HG02943 (cell line): ENCODE results near the gene BANP.
"Not testable (repeated sequence)": the region's sequence is repeated elsewhere in the genome, so short reads cannot be mapped to it uniquely, and the experiment has no call there.

Source experiments
- ATAC-seq: cut with Tn5 transposase; IDR thresholded peaks from one replicate; pipeline ENCODE4 v1.9.1; 2021; ENCODE audit warnings: mild to moderate bottlenecking, low read depth, moderate library complexity; ENCODE audit not compliant: unreplicated experiment

The BANP gene

DNA sequence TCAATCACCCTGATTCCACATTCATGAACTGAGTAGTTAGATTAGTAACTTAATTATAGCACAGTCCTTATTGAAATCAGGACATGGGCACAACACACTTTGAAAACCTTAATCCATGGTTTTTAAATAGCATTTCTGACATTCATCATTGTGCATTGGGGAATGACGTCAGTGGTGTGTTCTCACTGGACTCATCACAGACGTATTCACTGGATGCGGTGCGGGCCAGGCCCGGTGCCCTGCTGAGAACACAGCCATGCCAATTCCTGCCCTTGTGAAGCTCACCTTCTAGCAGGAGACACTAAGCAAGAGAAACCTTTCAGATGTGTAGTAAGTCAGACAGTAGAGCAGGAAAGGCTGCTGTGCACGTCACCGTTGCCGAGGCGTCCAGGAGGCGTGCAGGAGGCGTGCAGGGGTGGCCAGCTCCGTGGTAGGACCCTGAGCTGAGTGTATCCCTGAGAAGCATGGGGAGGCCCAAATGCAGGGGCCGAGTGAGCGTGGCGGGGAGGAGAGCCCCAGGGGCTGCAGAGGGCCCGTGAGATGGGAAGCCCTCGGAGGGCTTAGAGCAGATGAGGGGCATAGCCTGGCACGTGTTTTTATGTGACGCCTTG lies 12.9 kb downstream of the BANP start:
- no peak for ATAC-seq

DNA sequence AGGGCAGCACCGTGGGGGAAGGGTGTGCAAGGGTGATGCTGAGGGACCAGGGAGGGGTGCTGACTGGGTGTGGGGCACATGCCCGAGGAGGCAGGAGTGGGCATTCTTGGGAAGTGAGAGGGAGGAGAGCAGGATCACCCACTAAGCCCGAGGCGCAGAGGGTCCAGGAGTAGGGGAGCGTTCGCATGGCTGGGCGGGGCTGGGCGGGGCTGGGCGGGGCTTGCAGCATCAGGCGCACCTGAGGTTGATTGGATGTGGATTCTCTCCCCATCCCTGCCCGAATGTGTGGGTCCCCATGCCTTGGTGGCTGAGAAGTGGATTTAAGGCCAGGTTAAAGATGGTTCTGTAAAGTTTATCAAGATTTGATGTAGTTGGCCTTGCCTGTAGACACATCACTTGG lies 14.2 kb downstream of the BANP start:
- no peak for ATAC-seq

DNA sequence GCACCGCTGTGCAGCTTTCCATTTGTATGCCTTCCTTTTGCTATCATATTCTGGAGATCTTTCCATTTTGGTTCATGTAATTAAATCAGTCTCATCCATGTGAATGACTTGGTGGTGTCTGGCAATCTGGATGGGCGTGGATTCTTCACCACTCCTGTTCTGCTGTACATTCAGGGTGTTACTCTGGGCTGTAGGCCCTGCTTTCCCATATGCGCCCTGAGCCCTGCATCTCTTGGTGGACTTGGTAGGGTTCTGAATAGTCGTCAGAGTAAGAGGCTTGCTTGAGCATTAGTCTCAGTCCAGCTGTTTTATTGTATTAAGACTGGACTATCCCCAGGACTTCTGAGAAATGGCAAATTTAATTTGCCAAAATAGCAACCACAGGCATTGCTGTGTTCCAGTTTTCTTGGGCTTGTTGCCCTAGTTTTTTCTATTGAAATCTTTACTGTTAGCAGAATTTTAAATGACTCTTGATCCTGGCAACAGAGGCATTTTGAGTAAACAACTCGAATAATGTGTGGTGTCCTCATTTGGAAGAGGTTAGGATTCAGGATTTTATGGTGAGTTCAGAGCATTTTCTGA lies 14.9 kb downstream of the BANP start:
- ATAC-seq: no peak

DNA sequence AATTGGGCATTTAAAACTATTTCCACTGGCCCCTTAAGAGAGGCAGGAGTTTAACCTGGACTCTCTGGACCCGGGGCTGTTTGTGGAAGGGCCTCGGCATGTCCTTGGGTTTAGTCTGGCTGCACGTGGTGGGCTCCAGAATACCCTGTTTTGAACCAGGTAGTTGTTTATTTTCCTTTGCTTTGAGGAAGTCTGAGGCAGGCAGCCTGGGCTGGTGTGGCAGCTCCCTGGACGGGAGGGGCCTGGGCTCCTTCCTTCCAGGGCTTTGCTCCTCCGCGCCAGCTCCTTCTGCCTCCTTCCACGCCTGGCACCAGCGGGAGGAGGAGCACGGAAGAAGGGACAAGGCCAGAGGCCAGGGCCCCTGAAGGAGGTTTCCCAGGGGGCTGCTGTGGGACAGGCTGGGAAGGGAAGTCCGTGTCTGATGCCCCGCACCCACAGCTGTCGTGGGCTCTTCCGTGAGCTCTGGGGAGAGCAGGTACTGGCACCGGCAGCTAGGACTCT lies 15.5 kb downstream of the BANP start:
- no peak for ATAC-seq

DNA sequence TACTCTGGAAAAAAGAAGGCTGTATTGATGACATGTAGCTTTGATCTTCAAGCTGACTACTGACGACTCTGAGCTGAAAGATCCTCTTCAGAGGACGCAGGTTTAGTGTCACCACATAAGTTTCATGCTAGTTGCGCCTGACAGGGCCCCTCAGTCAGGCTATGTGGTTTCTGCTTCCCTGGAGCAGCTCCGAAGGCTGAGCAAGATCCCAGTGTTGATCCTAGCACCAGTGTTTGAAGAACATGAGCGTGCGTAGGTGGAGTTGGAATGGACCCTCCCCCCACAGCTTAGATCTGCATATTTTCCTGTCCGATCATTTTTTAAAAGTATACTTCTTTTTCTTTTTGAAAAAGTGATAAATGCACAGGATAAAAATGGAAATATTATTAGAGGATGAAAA lies 17.3 kb downstream of the BANP start:
- no peak for ATAC-seq

DNA sequence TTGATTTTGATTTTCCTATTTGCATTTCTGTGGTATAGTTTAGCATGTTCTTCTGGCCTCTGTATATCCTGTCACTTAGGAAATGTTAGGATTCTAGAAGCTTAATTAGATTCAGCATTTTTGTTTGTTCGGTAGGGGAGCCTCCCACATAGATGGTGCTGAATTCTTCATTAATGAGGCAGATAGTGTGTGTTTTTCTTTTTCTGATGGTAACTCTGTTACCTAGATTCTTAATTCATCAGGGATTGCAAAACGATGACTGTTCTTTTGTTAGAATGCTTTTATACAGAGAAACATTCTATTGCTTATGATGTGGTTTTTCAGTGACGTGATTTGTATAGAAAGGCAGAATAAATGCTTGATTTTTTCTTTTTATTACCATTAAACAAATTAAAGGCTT lies 19.0 kb downstream of the BANP start:
- no peak for ATAC-seq

DNA sequence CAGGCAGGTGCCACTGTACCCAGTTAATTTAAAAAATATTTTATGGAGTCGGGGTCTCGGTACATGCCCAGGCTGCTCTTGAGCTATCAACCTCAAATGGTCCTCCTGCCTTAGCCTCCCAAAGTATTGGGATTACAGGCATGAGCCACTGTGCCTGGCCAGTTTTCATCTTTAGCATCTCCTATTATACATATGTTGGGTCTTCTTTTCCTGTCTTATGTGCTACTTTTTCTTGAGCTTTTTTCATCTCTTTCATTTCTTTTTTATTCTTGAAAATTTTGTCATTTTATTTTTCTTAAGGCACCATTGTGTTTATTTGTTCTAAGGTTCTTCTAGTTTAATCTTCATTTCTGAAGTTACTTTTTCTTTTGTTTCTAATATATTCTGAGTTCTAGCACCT lies 20.7 kb downstream of the BANP start:
- ATAC-seq: no peak

DNA sequence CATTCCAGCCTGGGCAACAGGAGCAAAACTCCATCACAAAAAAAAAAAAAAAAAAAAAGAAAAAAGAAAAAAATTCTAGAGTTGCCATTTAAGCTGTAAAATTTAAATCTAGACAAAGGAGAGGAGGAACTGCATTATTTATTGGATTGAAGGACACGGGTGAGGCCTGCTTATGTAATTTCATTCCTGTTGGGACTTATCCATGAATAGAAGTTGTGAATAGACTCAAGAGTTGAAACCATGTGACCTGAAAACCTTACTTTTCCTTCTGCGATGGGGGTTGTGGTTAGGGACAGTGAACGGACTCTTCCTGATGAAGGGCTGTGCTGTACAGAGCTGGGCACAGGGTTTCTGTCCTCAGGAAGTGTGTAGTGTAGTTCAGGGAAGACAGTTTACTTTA lies 22.5 kb downstream of the BANP start:
- ATAC-seq: no peak

DNA sequence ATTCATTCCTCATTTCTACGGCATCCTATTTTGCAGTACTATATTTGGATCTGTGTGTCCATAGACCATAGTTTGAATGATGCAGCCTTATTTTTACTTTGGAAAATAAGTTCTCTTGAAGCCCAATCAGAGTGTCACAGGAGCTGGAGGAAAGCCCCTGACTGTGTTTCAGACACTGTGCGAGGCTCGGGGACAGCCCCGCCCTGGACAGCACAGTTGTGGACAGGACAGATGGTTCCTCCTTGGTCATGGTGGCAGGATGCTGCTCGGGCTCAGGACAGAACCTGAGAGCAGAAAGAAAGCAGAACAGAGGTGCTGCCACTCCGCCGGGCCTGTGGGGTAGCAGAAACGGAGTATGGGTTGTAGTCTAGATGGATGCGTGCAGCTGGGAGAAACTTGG lies 22.9 kb downstream of the BANP start:
- no peak for ATAC-seq

DNA sequence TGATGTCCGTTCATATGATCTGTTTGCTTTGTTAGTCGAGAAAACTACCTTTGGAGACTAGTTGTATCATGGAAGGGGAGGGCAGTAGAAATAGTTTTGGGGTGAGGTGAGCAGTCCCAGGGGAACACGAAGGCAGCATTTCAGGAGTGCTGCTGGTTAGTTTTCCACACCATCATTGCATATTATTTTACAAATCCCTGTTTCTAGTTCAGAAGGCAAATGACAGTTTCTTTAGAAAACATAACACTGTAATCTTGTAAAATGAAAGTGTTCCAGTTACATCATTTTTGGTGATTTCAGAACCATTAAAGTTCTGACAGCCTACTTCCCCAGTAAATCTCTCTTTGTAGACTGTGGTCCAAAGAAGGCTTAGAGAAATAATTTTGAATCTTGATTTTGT lies 25.4 kb downstream of the BANP start:
- no peak for ATAC-seq

DNA sequence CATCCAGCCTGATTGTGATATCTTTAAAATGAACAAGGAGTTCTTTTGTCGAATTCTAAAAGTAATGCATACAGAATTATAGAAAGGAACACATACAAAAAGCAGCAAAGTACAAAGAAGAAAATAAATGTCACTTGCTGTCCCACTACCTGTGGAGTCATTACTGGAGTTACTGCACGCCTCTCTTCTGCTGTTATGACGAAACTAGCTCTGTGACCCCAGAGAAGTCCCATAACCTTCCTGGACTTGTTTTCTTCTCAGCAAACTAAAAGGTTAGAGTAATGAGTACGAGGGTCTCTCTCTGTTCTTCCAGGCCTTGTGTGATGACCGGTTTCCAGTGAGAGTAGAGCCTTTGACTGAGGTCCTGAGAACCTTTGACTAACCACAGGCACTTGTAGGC lies 26.9 kb downstream of the BANP start:
- no peak for ATAC-seq

DNA sequence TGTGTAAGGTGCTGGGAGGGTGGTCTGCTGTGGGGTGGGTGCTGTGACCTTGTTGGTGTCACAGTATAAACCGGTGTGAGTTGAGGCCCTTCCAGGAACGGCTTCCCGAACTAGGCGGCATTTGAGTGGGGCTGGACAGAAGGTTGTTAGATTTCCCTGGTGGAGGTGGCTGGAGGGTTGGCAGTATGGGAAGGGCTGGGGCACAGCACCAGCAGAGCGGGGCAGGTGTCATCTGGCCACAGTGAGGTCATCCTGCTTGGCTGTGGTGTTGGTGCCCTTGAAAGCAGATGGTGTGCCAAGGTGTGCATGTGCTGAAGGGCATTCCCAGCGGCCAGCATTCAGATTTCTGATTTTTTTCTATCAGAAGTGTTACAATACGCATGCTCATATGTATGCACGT lies 28.1 kb downstream of the BANP start:
- ATAC-seq: no peak

DNA sequence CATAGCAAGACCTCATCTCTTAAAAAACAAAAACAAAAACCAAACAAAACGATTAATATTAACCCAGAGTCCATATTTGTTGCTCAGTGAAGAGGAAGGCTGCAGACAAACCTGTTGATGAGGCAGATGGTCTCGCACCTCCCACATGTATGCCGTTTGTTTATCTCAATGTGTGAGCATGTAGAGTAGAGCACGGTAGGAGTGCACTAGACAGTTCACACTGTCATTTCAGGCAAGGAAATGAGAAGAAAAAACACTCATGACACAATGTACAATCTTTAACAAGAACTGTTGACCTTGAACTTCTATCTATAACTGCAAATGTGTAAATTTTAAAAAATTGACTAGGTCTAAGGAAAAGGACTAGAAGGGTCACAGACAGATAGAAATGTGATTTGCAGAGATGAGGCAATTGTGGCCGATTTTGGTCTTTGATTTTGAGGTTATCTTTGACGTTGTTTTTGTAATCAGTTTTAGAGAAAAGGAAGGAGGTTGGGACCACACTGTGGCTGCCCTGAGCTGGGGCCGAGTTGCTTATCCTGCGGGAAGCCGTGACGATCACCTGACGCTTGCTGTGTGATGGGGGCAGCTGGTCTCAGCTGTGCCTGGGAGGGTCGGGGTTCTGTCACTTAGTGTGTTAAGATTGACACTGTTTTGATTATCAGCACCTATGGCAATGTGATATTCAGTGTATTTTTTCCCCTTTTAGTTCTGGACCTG lies 28.8 kb downstream of the BANP start:
- ATAC-seq: not testable (repeated sequence)

DNA sequence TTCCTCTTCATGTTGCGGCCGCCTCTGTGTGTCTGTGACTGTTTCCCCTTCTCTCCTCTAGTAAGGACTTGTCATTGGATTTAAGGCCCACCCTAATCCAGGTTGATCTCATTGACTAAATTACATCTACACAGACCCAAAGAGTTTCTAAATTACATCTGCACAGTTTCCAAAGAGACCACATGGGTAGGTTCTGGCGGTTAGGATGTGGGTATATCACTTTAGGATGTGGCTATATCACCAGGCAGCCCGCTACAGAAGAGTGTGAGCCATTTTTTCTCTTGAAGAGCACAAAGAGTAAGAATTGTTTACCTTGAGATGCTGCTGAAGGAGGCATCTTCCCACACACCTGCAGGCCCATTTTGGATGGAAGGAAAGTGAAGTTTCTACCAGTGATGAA lies 30.1 kb downstream of the BANP start:
- not testable (repeated sequence) for ATAC-seq

DNA sequence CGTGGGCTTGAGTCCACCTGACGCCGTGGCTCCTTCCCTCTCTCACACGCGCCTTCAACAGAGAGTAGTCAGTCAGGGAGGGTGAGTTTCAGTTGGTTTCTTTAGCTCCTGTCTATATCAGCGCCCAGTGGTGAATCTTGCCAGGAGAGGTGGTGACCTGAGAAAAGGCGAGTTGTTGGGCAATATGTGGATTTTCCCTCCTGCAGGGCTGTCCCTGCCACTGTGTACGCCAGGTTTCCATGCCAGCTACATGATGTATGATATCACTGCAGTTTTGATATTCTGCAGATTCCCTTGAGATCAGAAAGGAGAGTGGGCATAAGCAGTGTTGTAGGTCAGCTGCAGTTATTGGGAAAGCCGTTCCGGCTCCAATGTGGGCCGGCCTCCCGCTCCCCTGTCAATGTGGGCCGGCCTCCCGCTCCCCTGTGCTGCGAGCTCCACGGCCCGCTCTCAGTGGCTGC lies 31.4 kb downstream of the BANP start:
- no peak for ATAC-seq

DNA sequence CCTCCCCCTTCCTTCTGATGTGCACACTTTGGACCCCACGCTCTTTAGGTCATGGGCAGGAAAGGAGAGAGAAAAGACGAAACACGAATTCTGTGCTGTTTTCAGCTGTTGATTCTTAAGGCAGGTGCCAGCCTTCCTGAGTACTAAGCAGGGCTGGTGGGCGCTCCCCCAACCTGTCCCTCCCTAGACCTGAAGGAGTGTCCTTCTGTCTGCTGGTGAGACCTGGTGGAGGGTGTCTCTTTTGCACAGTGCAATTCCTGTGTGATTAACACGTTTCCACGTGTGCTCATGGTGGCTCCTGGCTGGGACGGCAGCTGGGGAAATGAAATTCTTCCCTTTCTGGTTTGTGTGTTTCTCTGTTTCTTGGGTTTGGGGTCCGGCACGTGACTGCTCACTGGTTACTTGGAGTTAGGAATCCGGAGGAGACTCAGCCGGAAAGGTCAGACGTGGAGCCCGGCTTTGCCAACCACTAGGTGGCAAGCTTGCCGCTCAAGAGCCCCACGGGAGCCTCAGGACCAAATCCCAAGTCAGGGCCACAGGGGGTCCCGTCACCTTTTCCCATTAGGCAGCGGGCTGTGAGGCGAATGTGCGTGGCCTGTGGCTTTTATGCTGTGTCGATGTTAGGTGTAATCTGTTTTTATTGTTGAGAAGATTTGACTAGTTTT lies 32.0 kb downstream of the BANP start:
- not testable (repeated sequence) for ATAC-seq

DNA sequence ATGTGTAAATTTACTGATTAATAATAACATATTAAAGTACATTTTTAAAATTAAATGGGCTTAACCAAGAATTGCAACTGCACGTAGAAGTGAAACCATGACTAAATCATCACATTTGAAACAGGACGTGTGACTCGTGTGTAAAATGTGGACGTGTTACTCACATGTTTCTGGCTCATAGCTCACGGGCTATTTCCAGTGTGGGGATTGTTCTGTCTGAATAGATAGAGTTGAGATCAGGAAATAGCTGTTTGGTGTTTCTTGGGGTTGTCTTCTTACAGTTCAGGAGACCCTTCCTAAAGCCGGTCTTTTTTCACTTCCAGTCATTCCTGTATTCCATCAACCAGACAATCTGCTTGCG lies 32.5 kb downstream of the BANP start:
- not testable (repeated sequence) for ATAC-seq

DNA sequence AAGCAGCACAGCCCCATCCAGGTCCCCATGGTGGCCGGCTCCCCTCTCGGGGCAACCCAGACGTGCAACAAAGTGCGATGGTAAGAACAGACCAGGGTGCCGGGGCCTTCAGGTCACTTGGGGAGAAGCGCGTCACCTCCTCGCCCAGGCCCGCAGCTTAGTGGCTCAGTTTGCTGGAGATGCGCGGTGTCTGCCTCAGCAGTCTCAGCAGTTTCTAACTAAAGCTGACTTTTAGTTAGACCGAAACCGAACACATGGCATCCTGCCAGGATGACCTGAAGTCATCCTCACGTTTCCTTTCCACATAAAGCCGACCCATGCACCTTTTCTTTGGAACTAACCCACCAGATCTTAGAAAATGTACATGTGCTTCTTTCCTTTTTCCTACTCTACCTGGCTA lies 32.9 kb downstream of the BANP start:
- not testable (repeated sequence) for ATAC-seq

DNA sequence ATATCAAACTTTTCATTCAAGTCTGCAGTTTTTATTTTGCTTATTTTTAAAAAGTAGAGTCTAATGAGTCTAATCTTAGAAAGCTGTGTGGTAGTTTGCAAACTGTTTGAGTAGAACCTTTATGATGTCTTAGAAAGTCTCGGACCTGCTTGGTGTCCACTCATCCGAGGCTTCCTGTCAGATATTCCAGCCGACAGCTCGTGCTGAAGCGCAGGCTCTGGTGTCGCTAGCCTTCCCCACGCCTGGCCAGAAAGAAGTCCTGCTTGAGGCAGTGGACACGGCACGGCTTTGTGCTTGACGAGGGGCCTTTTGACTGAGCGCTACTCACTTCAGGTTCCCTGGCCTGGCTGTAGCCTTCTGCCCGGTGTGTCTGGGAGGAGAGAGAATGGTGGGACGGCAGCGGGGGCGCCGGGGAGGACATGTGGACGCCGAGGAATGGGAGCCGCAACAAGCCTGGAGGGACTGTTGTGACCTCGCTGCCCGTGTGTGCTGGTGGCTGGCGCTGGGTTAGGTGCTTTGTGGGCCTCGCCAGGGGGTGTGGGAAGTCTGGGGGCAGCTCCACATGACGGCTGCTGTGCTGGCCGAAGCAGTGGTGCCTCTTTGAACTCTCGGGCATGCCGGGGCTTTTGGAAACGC lies 33.5 kb downstream of the BANP start:
- no peak for ATAC-seq

DNA sequence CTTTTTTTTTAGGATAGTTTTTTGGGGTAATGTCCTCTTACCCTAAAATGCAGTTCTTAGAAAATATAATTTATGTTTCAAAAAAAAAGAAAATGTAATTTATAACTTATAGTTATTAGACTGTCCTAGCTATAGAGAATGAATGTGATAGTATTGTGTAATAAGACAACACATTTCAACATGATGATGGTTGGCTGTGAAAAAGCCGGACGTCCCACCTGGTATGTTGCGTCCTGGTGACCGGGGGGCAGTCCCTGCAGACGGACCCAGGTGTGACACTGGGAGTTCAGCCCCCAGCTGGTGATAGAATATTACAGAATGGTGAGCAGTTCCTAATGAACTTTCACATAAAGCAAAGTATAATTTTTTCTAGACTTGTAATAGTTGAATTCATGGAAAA lies 34.3 kb downstream of the BANP start:
- not testable (repeated sequence) for ATAC-seq

DNA sequence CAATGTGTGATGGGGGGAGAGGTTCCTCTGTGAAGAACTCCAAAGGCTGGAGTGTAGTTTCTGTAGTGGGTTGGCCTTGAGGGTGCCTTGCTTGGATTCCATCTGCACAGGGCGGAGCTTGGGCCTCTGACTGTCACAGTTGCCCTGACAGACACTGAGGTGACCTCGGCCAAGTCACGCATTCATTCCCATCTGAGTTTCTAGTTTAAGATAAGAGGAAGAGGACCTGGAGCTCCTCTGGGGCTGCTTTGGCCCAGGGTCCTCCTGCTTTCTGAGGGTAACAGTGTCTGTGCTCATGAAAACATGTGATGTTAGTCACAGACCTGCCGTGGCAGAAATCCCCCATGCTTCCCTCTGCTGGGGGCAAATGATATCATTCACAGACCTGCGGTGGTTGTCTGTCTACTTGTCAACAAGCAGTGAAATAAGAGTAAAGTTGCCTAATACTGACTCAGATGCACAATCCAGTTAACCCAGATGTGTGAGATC lies 35.2 kb downstream of the BANP start:
- ATAC-seq: not testable (repeated sequence)
